Endodermal cell (in vitro differentiated cells): ENCODE measurements around the gene CHTOP. TPM values are rescaled to one million over a fixed set of nuclear protein-coding genes. Genes with fewer than 3 reads are reported as not detected.

ENCODE experiments used
- DNase-seq: peaks from one replicate; pipeline ENCODE4 v3.0.0-alpha.2; 2017
- H3K27ac ChIP-seq: 2 replicates; pipeline ENCODE4 v1.5.1; 2013; ENCODE audit warnings: mild to moderate bottlenecking, low read depth, low read length, moderate library complexity
- H3K27me3 ChIP-seq: 2 replicates; pipeline ENCODE4 v1.6.1; 2013; ENCODE audit warnings: mild to moderate bottlenecking, low read length, moderate library complexity; ENCODE audit not compliant: insufficient read depth, control insufficient read depth, poor library complexity, severe bottlenecking
- H3K36me3 ChIP-seq: 2 replicates; pipeline ENCODE4 v1.7.0; 2013; ENCODE audit warnings: mild to moderate bottlenecking, low read length, moderate library complexity; ENCODE audit not compliant: control insufficient read depth, insufficient read depth
- H3K4me1 ChIP-seq: one replicate; pipeline ENCODE4 v1.7.0; 2013; ENCODE audit warnings: low read length; ENCODE audit not compliant: control insufficient read depth, insufficient read depth
- H3K4me3 ChIP-seq: 2 replicates; pipeline ENCODE4 v1.5.1; 2013; ENCODE audit warnings: mild to moderate bottlenecking, low read length, moderate library complexity
- H3K9ac ChIP-seq: 2 replicates; pipeline ENCODE4 v1.6.1; 2013; ENCODE audit warnings: mild to moderate bottlenecking, low read length, moderate library complexity; ENCODE audit not compliant: poor library complexity, severe bottlenecking; ENCODE audit errors: extremely low read depth
- H3K9me3 ChIP-seq: 2 replicates; pipeline ENCODE4 v1.6.1; 2013; ENCODE audit warnings: mild to moderate bottlenecking, low read length, moderate library complexity; ENCODE audit not compliant: control insufficient read depth
- H3K27ac Mint-ChIP-seq: 2 replicates; pipeline ENCODE4 v1.8.0; 2020; ENCODE audit warnings: mixed read lengths
- H3K27me3 Mint-ChIP-seq: 2 replicates; pipeline ENCODE4 v1.8.0; 2021; ENCODE audit warnings: mild to moderate bottlenecking, mixed read lengths; ENCODE audit not compliant: insufficient read depth
- H3K36me3 Mint-ChIP-seq: 2 replicates; pipeline ENCODE4 v1.8.0; 2020; ENCODE audit warnings: low read depth, mixed read lengths
- H3K4me1 Mint-ChIP-seq: 2 replicates; pipeline ENCODE4 v1.8.0; 2020; ENCODE audit warnings: mixed read lengths
- H3K4me3 Mint-ChIP-seq: 2 replicates; pipeline ENCODE4 v1.8.0; 2020; ENCODE audit warnings: mild to moderate bottlenecking, moderate library complexity, mixed read lengths
- H3K9me3 Mint-ChIP-seq: 2 replicates; pipeline ENCODE4 v1.8.0; 2020; ENCODE audit warnings: mild to moderate bottlenecking, mixed read lengths
- CTCF ChIP-seq: fragments of 200-600 bp; sonication (generic); conservative IDR thresholded peaks from 2 replicates; pipeline ENCODE4 v1.5.0; 2021; ENCODE audit warnings: antibody characterized with exemption, mild to moderate bottlenecking
- WGBS, 2 experiments: methylation state at CpG; one replicate each; pipeline versions ENCODE4 v1.1.5 to v1.1.7; 2013; ENCODE audit warnings: missing lambda C conversion rate in 2 of 2, mixed read lengths in 1 of 2; ENCODE audit not compliant: insufficient coverage in 1 of 2, insufficient read length in 1 of 2; 5-methylcytosine and 5-hydroxymethylcytosine counted together
- total RNA-seq, 2 donors: library from RNA; stranded (reverse); fragmentation: NEBNext Ultra II Directional in 1 of 2; extraction: Animal tissue kit (Norgen Biotek cat#: 25700) in 1 of 2; gene quantifications; 2 replicates in 1 of 2; 3 replicates in 1 of 2; pipeline ENCODE4 v1.2.1, GENCODE V29; 2021

Gene CHTOP
- total RNA-seq, 2 donors from 2014 or later, result 98.4 to 117 TPM

- H3K27me3 ChIP-seq, result no peaks in the 10 kb centered on the region
- H3K36me3 ChIP-seq, result peaks cover 29% of the 10 kb centered on the region
- Mint-ChIP-seq H3K4me3 (peak overlapping the region; percentile 98), H3K27ac (peak overlapping the region; percentile 100), H3K27me3 (no peaks in the 10 kb centered on the region), H3K9me3 (peaks cover 4% of the 10 kb centered on the region), H3K4me1 (peaks cover 18% of the 10 kb centered on the region), H3K36me3 (peaks cover 35% of the 10 kb centered on the region)
- DNase-seq, result no peak
- H3K4me1 ChIP-seq, result no peaks in the 10 kb centered on the region
- H3K27ac ChIP-seq, result no peak overlapping the region
- H3K9ac ChIP-seq, result no peak overlapping the region
- TF ChIP-seq CTCF, result no peak
- H3K4me3 ChIP-seq, result peak overlapping the region; percentile 98
- peaks cover 7% of the 10 kb centered on the region for H3K9me3 ChIP-seq
- 85 to 90% methylated on average over 10 to 18 of the region's 18 CpGs for WGBS, 2 experiments
Measured at GRCh38 chr1:153633161-153633753, 609 bp upstream of the CHTOP start.

- peaks cover 7% of the 10 kb centered on the region for H3K9me3 ChIP-seq
- no peak overlapping the region for H3K27ac ChIP-seq
- H3K27me3 Mint-ChIP-seq, result no peaks in the 10 kb centered on the region
- 95 to 100% methylated on average over 3 to 7 of the region's 7 CpGs for WGBS, 2 experiments
- H3K36me3 Mint-ChIP-seq, result peaks cover 56% of the 10 kb centered on the region
- H3K4me1 Mint-ChIP-seq, result peaks cover 12% of the 10 kb centered on the region
- H3K27me3 ChIP-seq, result no peaks in the 10 kb centered on the region
- DNase-seq, result no peak
- peak overlapping the region; percentile 58 for H3K27ac Mint-ChIP-seq
- H3K9me3 Mint-ChIP-seq, result peaks cover 4% of the 10 kb centered on the region
- H3K9ac ChIP-seq, result no peak overlapping the region
- peaks cover 55% of the 10 kb centered on the region for H3K36me3 ChIP-seq
- H3K4me3 ChIP-seq, result peak overlapping the region; percentile 98
- no peak for TF ChIP-seq CTCF
- H3K4me1 ChIP-seq, result no peaks in the 10 kb centered on the region
- H3K4me3 Mint-ChIP-seq, result peak overlapping the region; percentile 98
Measured at GRCh38 chr1:153635872-153636271, 2.0 kb downstream of the CHTOP start.

GRCh38 chr1:153636312-153636711 is 2.4 kb downstream of the CHTOP start:
- no peak for DNase-seq
- no peaks in the 10 kb centered on the region for H3K4me1 ChIP-seq
- no peak overlapping the region for H3K9ac ChIP-seq
- 97 to 100% methylated on average over 8 to 9 of the region's 9 CpGs for WGBS, 2 experiments
- peaks cover 16% of the 10 kb centered on the region for H3K4me1 Mint-ChIP-seq
- H3K27ac ChIP-seq, result no peak overlapping the region
- peak overlapping the region; percentile 98 for H3K4me3 Mint-ChIP-seq
- peak overlapping the region; percentile 98 for H3K4me3 ChIP-seq
- H3K27me3 ChIP-seq, result no peaks in the 10 kb centered on the region
- H3K27ac Mint-ChIP-seq, result no peak overlapping the region
- peaks cover 4% of the 10 kb centered on the region for H3K9me3 Mint-ChIP-seq
- peaks cover 60% of the 10 kb centered on the region for H3K36me3 Mint-ChIP-seq
- TF ChIP-seq CTCF, result no peak
- peaks cover 7% of the 10 kb centered on the region for H3K9me3 ChIP-seq
- H3K36me3 ChIP-seq, result peaks cover 60% of the 10 kb centered on the region
- no peaks in the 10 kb centered on the region for H3K27me3 Mint-ChIP-seq
